ENCODE data around the gene EMC1.
"Not testable (repeated sequence)": the region's sequence is repeated elsewhere in the genome, so short reads cannot be mapped to it uniquely, and the experiment has no call there.

Gene EMC1

GRCh38 chr1:19268445-19268844, 17.1 kb upstream of the EMC1 start:
- no peak for TF ChIP-seq CTCF (IDR thresholded peaks at IDR 0.05)
- TF ChIP-seq ZFX (IDR thresholded peaks at IDR 0.05; ENCODE audit: borderline replicate concordance) = no peak
- H3K27ac ChIP-seq = no peak overlapping the region

GRCh38 chr1:19262744-19263143, 11.4 kb upstream of the EMC1 start:
- TF ChIP-seq ZFX (IDR thresholded peaks at IDR 0.05; ENCODE audit: borderline replicate concordance) = no peak
- no peak for TF ChIP-seq CTCF (IDR thresholded peaks at IDR 0.05)
- no peak overlapping the region for H3K27ac ChIP-seq

- TF ChIP-seq ZFX (IDR thresholded peaks at IDR 0.05; ENCODE audit: borderline replicate concordance) (no peak), CTCF (IDR thresholded peaks at IDR 0.05) (no peak)
- H3K27ac ChIP-seq = no peak overlapping the region
These were observed 10.7 kb upstream of the EMC1 start for GRCh38 chr1:19262047-19262446.

GRCh38 chr1:19260211-19261138, 9.2 kb upstream of the EMC1 start:
- TF ChIP-seq ZFX (IDR thresholded peaks at IDR 0.05; ENCODE audit: borderline replicate concordance) (no peak), CTCF (IDR thresholded peaks at IDR 0.05) (no peak)
- peak overlapping the region; percentile 29; the same call in 1 of the 2 replicates for H3K27ac ChIP-seq

GRCh38 chr1:19258353-19258752, 7.0 kb upstream of the EMC1 start:
- no peak overlapping the region for H3K27ac ChIP-seq

GRCh38 chr1:19257178-19257914, 6.0 kb upstream of the EMC1 start:
- H3K27ac ChIP-seq = no peak overlapping the region
- TF ChIP-seq ZFX (IDR thresholded peaks at IDR 0.05; ENCODE audit: borderline replicate concordance) (no peak), CTCF (IDR thresholded peaks at IDR 0.05) (no peak)

More at GRCh38 chr1:19258353-19258752, 7.0 kb upstream of the EMC1 start:
- no peak for TF ChIP-seq CTCF (IDR thresholded peaks at IDR 0.05)
- no peak for TF ChIP-seq ZFX (IDR thresholded peaks at IDR 0.05; ENCODE audit: borderline replicate concordance)

- H3K27ac ChIP-seq = not testable (repeated sequence)
These were observed 5.0 kb upstream of the EMC1 start for GRCh38 chr1:19256301-19256700.
